Medulla oblongata (tissue), 1 donor: ENCODE data around the gene ACACA.

ENCODE experiments used
- DNase-seq: peaks from one replicate; pipeline ENCODE4 v3.0.0-alpha.2; 2015; ENCODE audit errors: extremely low spot score

The ACACA gene

GRCh38 chr17:37134050-37134449 lies 272.6 kb downstream of the ACACA start:
- DNase-seq = no peak

- DNase-seq = no peak
Observed at GRCh38 chr17:37133136-37133535, 273.5 kb downstream of the ACACA start.

GRCh38 chr17:37131669-37132611 lies 274.7 kb downstream of the ACACA start:
- no peak for DNase-seq

- no peak for DNase-seq
Observed at GRCh38 chr17:37130984-37131446, 275.6 kb downstream of the ACACA start.

- DNase-seq = no peak
Observed at GRCh38 chr17:37124821-37125173, 281.8 kb downstream of the ACACA start.

- DNase-seq = no peak
Observed at GRCh38 chr17:37123941-37124820, 282.5 kb downstream of the ACACA start.

GRCh38 chr17:37123386-37123785 lies 283.2 kb downstream of the ACACA start:
- DNase-seq = no peak

GRCh38 chr17:37121616-37122015 lies 285.0 kb downstream of the ACACA start:
- DNase-seq = no peak

GRCh38 chr17:37118366-37119137 lies 288.1 kb downstream of the ACACA start:
- no peak for DNase-seq

- peak; percentile 35 for DNase-seq
Observed at GRCh38 chr17:37117373-37118142, 289.1 kb downstream of the ACACA start.

- no peak for DNase-seq
Observed at GRCh38 chr17:37116671-37117185, 289.9 kb downstream of the ACACA start.

GRCh38 chr17:37111329-37111728 lies 295.3 kb downstream of the ACACA start:
- DNase-seq = peak; percentile 65

GRCh38 chr17:37110746-37111145 lies 295.9 kb downstream of the ACACA start:
- peak; percentile 58 for DNase-seq

GRCh38 chr17:37109731-37110710 lies 296.6 kb downstream of the ACACA start:
- peak; percentile 38 for DNase-seq

GRCh38 chr17:37109106-37109505 lies 297.5 kb downstream of the ACACA start:
- no peak for DNase-seq

GRCh38 chr17:37107406-37108083 lies 299.1 kb downstream of the ACACA start:
- peak; percentile 80 for DNase-seq

GRCh38 chr17:37106049-37106448 lies 300.6 kb downstream of the ACACA start:
- no peak for DNase-seq

GRCh38 chr17:37103231-37103630 lies 303.4 kb downstream of the ACACA start:
- DNase-seq = no peak

- DNase-seq = no peak
Observed at GRCh38 chr17:37101306-37101705, 305.3 kb downstream of the ACACA start.
